Stimulated activated effector memory CD8-positive, alpha-beta T cell treated with anti-CD3 and anti-CD28 coated beads, Interleukin-12 subunit alpha, Interleukin-12 subunit beta, amount 100 ng/mL, for 72 hours (primary cell): ENCODE measurements around the gene SLC35F2.

Source experiments
- ATAC-seq: fragments of 150-1000 bp; cut with Tn5 transposase; 2 replicates; pipeline ENCODE4 v1.10.0; 2021
- DNase-seq, 2 donors: peaks; one replicate each; pipeline ENCODE4 v3.0.0; 2021 to 2022; ENCODE audit warnings: low spot score in 2 of 2
- H3K27ac Mint-ChIP-seq: one replicate; pipeline ENCODE4 v1.8.0; 2022; ENCODE audit warnings: mild to moderate bottlenecking, mixed read lengths
- H3K36me3 Mint-ChIP-seq: one replicate; pipeline ENCODE4 v1.8.0; 2022; ENCODE audit warnings: mild to moderate bottlenecking, mixed read lengths
- H3K4me1 Mint-ChIP-seq: one replicate; pipeline ENCODE4 v1.8.0; 2022; ENCODE audit warnings: mixed read lengths
- H3K4me3 Mint-ChIP-seq: one replicate; pipeline ENCODE4 v1.8.0; 2022; ENCODE audit warnings: mild to moderate bottlenecking, mixed read lengths
- H3K9me3 Mint-ChIP-seq: one replicate; pipeline ENCODE4 v1.8.0; 2022; ENCODE audit warnings: mixed read lengths

The SLC35F2 gene

GRCh38 chr11:107821199-107821927 is 37.2 kb downstream of the SLC35F2 start:
- H3K9me3 Mint-ChIP-seq, result no peaks in the 10 kb centered on the region
- H3K4me1 Mint-ChIP-seq, result no peaks in the 10 kb centered on the region
- no peak for DNase-seq
- H3K27ac Mint-ChIP-seq, result peak overlapping the region; percentile 68
- no peak overlapping the region for H3K4me3 Mint-ChIP-seq
- no peak for ATAC-seq
- H3K36me3 Mint-ChIP-seq, result no peaks in the 10 kb centered on the region

- ATAC-seq, result no peak
- peak overlapping the region; percentile 68 for H3K27ac Mint-ChIP-seq
Observed at GRCh38 chr11:107819361-107820014, 39.1 kb downstream of the SLC35F2 start.

GRCh38 chr11:107818491-107818890 is 40.1 kb downstream of the SLC35F2 start:
- no peak overlapping the region for H3K4me3 Mint-ChIP-seq
- no peaks in the 10 kb centered on the region for H3K9me3 Mint-ChIP-seq
- no peaks in the 10 kb centered on the region for H3K4me1 Mint-ChIP-seq
- H3K27ac Mint-ChIP-seq, result no peak overlapping the region
- DNase-seq (no peak), ATAC-seq (no peak)
- peaks cover 24% of the 10 kb centered on the region for H3K36me3 Mint-ChIP-seq

More at GRCh38 chr11:107819361-107820014, 39.1 kb downstream of the SLC35F2 start:
- no peak overlapping the region for H3K4me3 Mint-ChIP-seq
- no peaks in the 10 kb centered on the region for H3K9me3 Mint-ChIP-seq
- H3K4me1 Mint-ChIP-seq, result no peaks in the 10 kb centered on the region
- H3K36me3 Mint-ChIP-seq, result peaks cover 14% of the 10 kb centered on the region
- no peak for DNase-seq

- DNase-seq (no peak), ATAC-seq (no peak)
- Mint-ChIP-seq H3K4me3 (no peak overlapping the region), H3K27ac (no peak overlapping the region), H3K36me3 (peaks cover 34% of the 10 kb centered on the region), H3K4me1 (no peaks in the 10 kb centered on the region), H3K9me3 (no peaks in the 10 kb centered on the region)
Observed at GRCh38 chr11:107816028-107816427, 42.6 kb downstream of the SLC35F2 start.

GRCh38 chr11:107810875-107811274 is 47.7 kb downstream of the SLC35F2 start:
- H3K4me3 Mint-ChIP-seq, result no peak overlapping the region
- ATAC-seq, result no peak
- no peak overlapping the region for H3K27ac Mint-ChIP-seq
- H3K4me1 Mint-ChIP-seq, result no peaks in the 10 kb centered on the region
- no peak for DNase-seq
- no peaks in the 10 kb centered on the region for H3K9me3 Mint-ChIP-seq
- H3K36me3 Mint-ChIP-seq, result peaks cover 78% of the 10 kb centered on the region

- Mint-ChIP-seq H3K4me3 (no peak overlapping the region), H3K4me1 (no peaks in the 10 kb centered on the region), H3K36me3 (peaks cover 81% of the 10 kb centered on the region), H3K27ac (no peak overlapping the region), H3K9me3 (no peaks in the 10 kb centered on the region)
- DNase-seq (no peak), ATAC-seq (no peak)
Observed at GRCh38 chr11:107808521-107808920, 50.1 kb downstream of the SLC35F2 start.

GRCh38 chr11:107804971-107805370 is 53.6 kb downstream of the SLC35F2 start:
- Mint-ChIP-seq H3K27ac (no peak overlapping the region), H3K4me3 (no peak overlapping the region), H3K36me3 (peaks cover 90% of the 10 kb centered on the region), H3K9me3 (no peaks in the 10 kb centered on the region), H3K4me1 (no peaks in the 10 kb centered on the region)
- ATAC-seq, result no peak
- DNase-seq, result no peak

- no peak overlapping the region for H3K27ac Mint-ChIP-seq
- DNase-seq, result no peak
- no peaks in the 10 kb centered on the region for H3K9me3 Mint-ChIP-seq
- peaks cover 90% of the 10 kb centered on the region for H3K36me3 Mint-ChIP-seq
- no peaks in the 10 kb centered on the region for H3K4me1 Mint-ChIP-seq
- ATAC-seq, result no peak
- H3K4me3 Mint-ChIP-seq, result no peak overlapping the region
Observed at GRCh38 chr11:107804211-107804610, 54.4 kb downstream of the SLC35F2 start.

- no peak for DNase-seq
- ATAC-seq, result no peak
- H3K4me3 Mint-ChIP-seq, result no peak overlapping the region
- no peaks in the 10 kb centered on the region for H3K4me1 Mint-ChIP-seq
- H3K36me3 Mint-ChIP-seq, result peaks cover 85% of the 10 kb centered on the region
- H3K27ac Mint-ChIP-seq, result no peak overlapping the region
- no peaks in the 10 kb centered on the region for H3K9me3 Mint-ChIP-seq
Observed at GRCh38 chr11:107801641-107802040, 56.9 kb downstream of the SLC35F2 start.

- DNase-seq, result peak; percentile 54 to 75
- Mint-ChIP-seq H3K4me1 (no peaks in the 10 kb centered on the region), H3K4me3 (no peak overlapping the region), H3K9me3 (no peaks in the 10 kb centered on the region), H3K27ac (no peak overlapping the region), H3K36me3 (peaks cover 85% of the 10 kb centered on the region)
- peak; percentile 70 for ATAC-seq
Observed at GRCh38 chr11:107799218-107799859, 59.2 kb downstream of the SLC35F2 start.

GRCh38 chr11:107792049-107792443 is 66.5 kb downstream of the SLC35F2 start:
- ATAC-seq (no peak), DNase-seq (no peak)
- no peak overlapping the region for H3K4me3 Mint-ChIP-seq
- peaks cover 62% of the 10 kb centered on the region for H3K36me3 Mint-ChIP-seq
- no peak overlapping the region for H3K27ac Mint-ChIP-seq
- no peaks in the 10 kb centered on the region for H3K4me1 Mint-ChIP-seq
- H3K9me3 Mint-ChIP-seq, result no peaks in the 10 kb centered on the region

GRCh38 chr11:107791343-107792048 is 67.1 kb downstream of the SLC35F2 start:
- DNase-seq, result no peak
- Mint-ChIP-seq H3K36me3 (peaks cover 57% of the 10 kb centered on the region), H3K4me1 (no peaks in the 10 kb centered on the region), H3K9me3 (no peaks in the 10 kb centered on the region), H3K27ac (no peak overlapping the region), H3K4me3 (no peak overlapping the region)
- no peak for ATAC-seq

- ATAC-seq (no peak), DNase-seq (no peak)
- Mint-ChIP-seq H3K4me1 (no peaks in the 10 kb centered on the region), H3K36me3 (peaks cover 40% of the 10 kb centered on the region), H3K27ac (no peak overlapping the region), H3K9me3 (no peaks in the 10 kb centered on the region), H3K4me3 (no peak overlapping the region)
Observed at GRCh38 chr11:107789767-107790166, 68.8 kb downstream of the SLC35F2 start.

- H3K4me3 Mint-ChIP-seq, result no peak overlapping the region
- H3K27ac Mint-ChIP-seq, result no peak overlapping the region
- peaks cover 22% of the 10 kb centered on the region for H3K36me3 Mint-ChIP-seq
- no peaks in the 10 kb centered on the region for H3K9me3 Mint-ChIP-seq
- no peaks in the 10 kb centered on the region for H3K4me1 Mint-ChIP-seq
- DNase-seq (no peak), ATAC-seq (no peak)
Observed at GRCh38 chr11:107787733-107788132, 70.9 kb downstream of the SLC35F2 start.

GRCh38 chr11:107785401-107785800 is 73.2 kb downstream of the SLC35F2 start:
- peak; percentile 8 to 57 for DNase-seq
- Mint-ChIP-seq H3K4me1 (no peaks in the 10 kb centered on the region), H3K27ac (no peak overlapping the region), H3K9me3 (no peaks in the 10 kb centered on the region), H3K4me3 (no peak overlapping the region), H3K36me3 (peaks cover 4% of the 10 kb centered on the region)
- peak; percentile 95 for ATAC-seq
